ENCODE results near the gene NAV1.

DNA sequence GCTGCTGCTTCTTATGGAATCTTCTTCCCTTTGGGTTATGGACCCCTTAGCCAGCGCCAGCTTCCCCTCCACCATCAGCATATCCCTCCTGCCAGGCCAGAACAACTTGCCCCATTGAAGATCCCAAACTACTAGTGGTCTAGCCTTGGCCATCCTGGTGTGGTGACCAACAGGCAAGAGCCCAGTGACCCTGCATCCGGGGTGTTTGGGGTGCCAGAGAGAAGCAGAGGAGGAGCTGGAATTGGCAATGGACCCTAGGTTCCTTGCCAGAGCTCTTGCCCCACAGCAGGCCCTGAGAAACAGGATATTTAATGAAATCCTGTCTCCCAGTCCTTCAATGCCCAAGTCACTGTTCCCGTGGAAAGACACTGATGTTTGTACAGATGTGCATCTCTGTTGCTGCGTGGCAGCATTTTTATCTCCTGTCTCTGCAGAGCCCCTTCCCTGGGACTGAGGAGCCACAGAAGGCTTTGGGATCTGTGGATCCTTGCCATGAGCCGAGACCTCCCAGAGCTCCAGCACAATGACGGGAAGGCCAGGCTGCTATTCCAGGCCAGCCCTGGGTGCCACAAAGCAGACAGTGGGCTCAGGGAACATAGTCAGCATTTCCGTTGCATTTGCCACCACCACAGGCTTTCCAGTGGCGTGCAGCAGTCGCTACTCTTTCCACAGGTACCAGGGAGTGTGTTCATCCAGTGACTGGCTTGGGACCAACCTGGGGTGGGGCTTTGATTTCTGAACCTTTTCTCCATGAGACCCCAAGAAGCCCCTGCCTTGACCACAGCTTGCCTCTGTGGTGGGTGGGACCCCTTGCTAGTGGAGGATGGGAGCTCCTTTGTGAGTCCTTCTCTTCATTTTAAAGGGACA is 21.6 kb downstream of the NAV1 start:
- TF ChIP-seq POLR2A (IDR thresholded peaks at IDR 0.05): no peak
- TF ChIP-seq, protein P1, sequence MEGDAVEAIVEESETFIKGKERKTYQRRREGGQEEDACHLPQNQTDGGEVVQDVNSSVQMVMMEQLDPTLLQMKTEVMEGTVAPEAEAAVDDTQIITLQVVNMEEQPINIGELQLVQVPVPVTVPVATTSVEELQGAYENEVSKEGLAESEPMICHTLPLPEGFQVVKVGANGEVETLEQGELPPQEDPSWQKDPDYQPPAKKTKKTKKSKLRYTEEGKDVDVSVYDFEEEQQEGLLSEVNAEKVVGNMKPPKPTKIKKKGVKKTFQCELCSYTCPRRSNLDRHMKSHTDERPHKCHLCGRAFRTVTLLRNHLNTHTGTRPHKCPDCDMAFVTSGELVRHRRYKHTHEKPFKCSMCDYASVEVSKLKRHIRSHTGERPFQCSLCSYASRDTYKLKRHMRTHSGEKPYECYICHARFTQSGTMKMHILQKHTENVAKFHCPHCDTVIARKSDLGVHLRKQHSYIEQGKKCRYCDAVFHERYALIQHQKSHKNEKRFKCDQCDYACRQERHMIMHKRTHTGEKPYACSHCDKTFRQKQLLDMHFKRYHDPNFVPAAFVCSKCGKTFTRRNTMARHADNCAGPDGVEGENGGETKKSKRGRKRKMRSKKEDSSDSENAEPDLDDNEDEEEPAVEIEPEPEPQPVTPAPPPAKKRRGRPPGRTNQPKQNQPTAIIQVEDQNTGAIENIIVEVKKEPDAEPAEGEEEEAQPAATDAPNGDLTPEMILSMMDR (IDR thresholded peaks at IDR 0.05): no peak

All from heart left ventricle (tissue), 13 donors.